Mesendoderm (in vitro differentiated cells): ENCODE data around the gene ENTPD1.
"Not testable (repeated sequence)": the region's sequence is repeated elsewhere in the genome, so short reads cannot be mapped to it uniquely, and the experiment has no call there.

Experiments used
- DNase-seq: peaks from one replicate; pipeline ENCODE4 v3.0.0; 2013
- H2AK5ac ChIP-seq: 2 replicates; pipeline ENCODE4 v1.6.1; 2013; ENCODE audit warnings: low read length, inconsistent platforms
- H2BK120ac ChIP-seq: 2 replicates; pipeline ENCODE4 v1.6.1; 2013; ENCODE audit warnings: low read depth, mild to moderate bottlenecking, low read length, moderate library complexity, mixed read lengths
- H2BK15ac ChIP-seq: replicated peaks from 2 replicates; pipeline ENCODE4 v1.6.1; 2013; ENCODE audit warnings: low read depth, mild to moderate bottlenecking, moderate library complexity
- H2BK5ac ChIP-seq: 2 replicates; pipeline ENCODE4 v1.6.1; 2013; ENCODE audit warnings: low read length, inconsistent platforms
- H3K18ac ChIP-seq: 2 replicates; pipeline ENCODE4 v1.6.1; 2013; ENCODE audit warnings: mild to moderate bottlenecking, low read length, mixed read lengths
- H3K23ac ChIP-seq: one replicate; pipeline ENCODE4 v1.6.1; 2013; ENCODE audit warnings: low read length
- H3K27ac ChIP-seq: 2 replicates; pipeline ENCODE4 v1.5.1; 2013; ENCODE audit warnings: low read depth, mild to moderate bottlenecking, inconsistent platforms, low read length, moderate library complexity
- H3K27me3 ChIP-seq: 2 replicates; pipeline ENCODE4 v1.6.1; 2013; ENCODE audit warnings: low read length, control low read depth, mild to moderate bottlenecking, inconsistent platforms; ENCODE audit not compliant: insufficient read depth, poor library complexity
- H3K36me3 ChIP-seq: 2 replicates; pipeline ENCODE4 v1.6.1; 2013; ENCODE audit warnings: low read length, inconsistent platforms; ENCODE audit not compliant: control insufficient read depth, insufficient read depth
- H3K4ac ChIP-seq: one replicate; pipeline ENCODE4 v1.6.1; 2013; ENCODE audit warnings: low read depth, mild to moderate bottlenecking, low read length, moderate library complexity
- H3K4me1 ChIP-seq: 2 replicates; pipeline ENCODE4 v1.6.1; 2013; ENCODE audit warnings: low read depth, low read length, inconsistent platforms; ENCODE audit not compliant: control insufficient read depth
- H3K4me2 ChIP-seq: 2 replicates; pipeline ENCODE4 v1.6.1; 2013; ENCODE audit warnings: low read length
- H3K4me3 ChIP-seq: 2 replicates; pipeline ENCODE4 v1.5.1; 2013; ENCODE audit warnings: mild to moderate bottlenecking, low read length
- H3K56ac ChIP-seq: one replicate; pipeline ENCODE4 v1.6.1; 2013; ENCODE audit warnings: low read length
- H3K79me1 ChIP-seq: 2 replicates; pipeline ENCODE4 v1.6.1; 2013; ENCODE audit warnings: low read length, inconsistent platforms
- H3K79me2 ChIP-seq: 2 replicates; pipeline ENCODE4 v1.6.1; 2013; ENCODE audit warnings: mild to moderate bottlenecking, low read length; ENCODE audit not compliant: control insufficient read depth, insufficient read depth
- H3K9ac ChIP-seq: 2 replicates; pipeline ENCODE4 v1.6.1; 2013; ENCODE audit warnings: low read length, inconsistent platforms
- H4K5ac ChIP-seq: one replicate; pipeline ENCODE4 v1.6.1; 2013; ENCODE audit warnings: low read length
- H4K8ac ChIP-seq: one replicate; pipeline ENCODE4 v1.6.1; 2013; ENCODE audit warnings: low read depth, mild to moderate bottlenecking, control low read depth, low read length, moderate library complexity
- WGBS: extraction: QIAGEN DNeasy Blood & Tissue Kit; methylation state at CpG from one replicate; pipeline ENCODE4 v1.1.7; 2013; ENCODE audit warnings: low lambda C conversion rate, missing lambda C conversion rate; ENCODE audit not compliant: insufficient coverage; ENCODE audit errors: extremely low coverage; 5-methylcytosine and 5-hydroxymethylcytosine counted together

Gene ENTPD1

DNA sequence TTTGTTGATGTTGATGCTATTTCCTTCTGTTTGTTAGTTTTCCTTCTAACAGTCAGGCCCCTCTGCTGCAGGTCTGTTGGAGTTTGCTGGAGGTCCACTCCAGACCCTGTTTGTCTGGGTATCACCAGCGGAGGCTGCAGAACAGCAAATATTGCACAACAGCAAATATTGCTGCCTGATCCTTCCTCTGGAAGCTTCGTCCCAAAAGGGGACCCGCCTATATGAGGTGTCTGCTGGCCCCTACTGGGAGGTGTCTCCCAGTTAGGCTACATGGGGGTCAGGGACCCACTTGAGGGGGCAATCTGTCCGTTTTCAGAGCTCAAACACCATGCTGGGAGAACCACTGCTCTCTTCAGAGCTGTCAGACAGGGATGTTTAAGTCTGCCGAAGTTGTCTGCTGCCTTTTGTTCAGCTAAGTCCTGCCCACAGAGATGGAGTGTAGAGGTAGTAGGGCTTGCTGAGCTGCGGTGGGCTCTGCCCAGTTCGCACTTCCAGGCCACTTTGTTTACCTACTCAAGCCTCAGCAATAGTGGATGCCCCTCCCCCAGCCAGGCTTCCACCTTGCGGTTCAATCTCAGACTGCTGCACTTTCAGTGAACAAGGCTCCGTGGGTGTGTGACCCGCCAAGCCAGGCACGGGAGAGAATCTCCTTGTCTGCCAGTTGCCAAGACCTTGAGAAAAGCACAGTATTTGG lies 50.9 kb downstream of the ENTPD1 start:
- H3K79me1 ChIP-seq, H3K27ac ChIP-seq: not testable (repeated sequence)

DNA sequence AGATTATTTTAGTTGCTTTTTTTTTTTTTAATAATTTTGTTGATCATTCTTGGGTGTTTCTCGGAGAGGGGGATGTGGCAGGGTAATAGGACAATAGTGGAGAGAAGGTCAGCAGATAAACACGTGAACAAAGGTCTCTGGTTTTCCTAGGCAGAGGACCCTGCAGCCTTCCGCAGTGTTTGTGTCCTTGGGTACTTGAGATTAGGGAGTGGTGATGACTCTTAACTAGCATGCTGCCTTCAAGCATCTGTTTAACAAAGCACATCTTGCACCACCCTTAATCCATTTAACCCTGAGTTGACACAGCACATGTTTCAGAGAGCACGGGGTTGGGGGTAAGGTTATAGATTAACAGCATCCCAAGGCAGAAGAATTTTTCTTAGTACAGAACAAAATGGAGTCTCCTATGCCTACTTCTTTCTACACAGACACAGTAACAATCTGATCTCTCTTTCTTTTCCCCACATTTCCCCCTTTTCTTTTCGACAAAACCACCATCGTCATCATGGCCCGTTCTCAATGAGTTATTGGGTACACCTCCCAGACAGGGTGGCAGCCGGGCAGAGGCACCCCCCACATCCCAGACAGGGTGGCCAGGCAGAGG lies 52.8 kb downstream of the ENTPD1 start:
- not testable (repeated sequence) for H3K9ac ChIP-seq, H3K27ac ChIP-seq, H3K23ac ChIP-seq, H3K36me3 ChIP-seq, DNase-seq, H3K4me3 ChIP-seq, H2BK120ac ChIP-seq, H3K56ac ChIP-seq, H3K18ac ChIP-seq, H4K8ac ChIP-seq, H3K27me3 ChIP-seq, H3K79me2 ChIP-seq, H2BK15ac ChIP-seq, H2BK5ac ChIP-seq, H3K4me2 ChIP-seq, H3K79me1 ChIP-seq, H4K5ac ChIP-seq, H3K4ac ChIP-seq, H2AK5ac ChIP-seq, H3K4me1 ChIP-seq
- WGBS: no CpG with 5 or more reads among the region's 8 CpGs

More for the DNA sequence above, 50.9 kb downstream of the ENTPD1 start:
- H3K4me1 ChIP-seq, H3K27me3 ChIP-seq, H3K4me3 ChIP-seq, DNase-seq, H3K79me2 ChIP-seq, H4K5ac ChIP-seq, H2AK5ac ChIP-seq, H2BK15ac ChIP-seq, H3K9ac ChIP-seq, H2BK120ac ChIP-seq, H3K18ac ChIP-seq, H3K36me3 ChIP-seq, H3K4me2 ChIP-seq, H3K23ac ChIP-seq, H2BK5ac ChIP-seq, H3K4ac ChIP-seq, H3K56ac ChIP-seq, H4K8ac ChIP-seq: not testable (repeated sequence)
- WGBS: no CpG with 5 or more reads among the region's 11 CpGs

DNA sequence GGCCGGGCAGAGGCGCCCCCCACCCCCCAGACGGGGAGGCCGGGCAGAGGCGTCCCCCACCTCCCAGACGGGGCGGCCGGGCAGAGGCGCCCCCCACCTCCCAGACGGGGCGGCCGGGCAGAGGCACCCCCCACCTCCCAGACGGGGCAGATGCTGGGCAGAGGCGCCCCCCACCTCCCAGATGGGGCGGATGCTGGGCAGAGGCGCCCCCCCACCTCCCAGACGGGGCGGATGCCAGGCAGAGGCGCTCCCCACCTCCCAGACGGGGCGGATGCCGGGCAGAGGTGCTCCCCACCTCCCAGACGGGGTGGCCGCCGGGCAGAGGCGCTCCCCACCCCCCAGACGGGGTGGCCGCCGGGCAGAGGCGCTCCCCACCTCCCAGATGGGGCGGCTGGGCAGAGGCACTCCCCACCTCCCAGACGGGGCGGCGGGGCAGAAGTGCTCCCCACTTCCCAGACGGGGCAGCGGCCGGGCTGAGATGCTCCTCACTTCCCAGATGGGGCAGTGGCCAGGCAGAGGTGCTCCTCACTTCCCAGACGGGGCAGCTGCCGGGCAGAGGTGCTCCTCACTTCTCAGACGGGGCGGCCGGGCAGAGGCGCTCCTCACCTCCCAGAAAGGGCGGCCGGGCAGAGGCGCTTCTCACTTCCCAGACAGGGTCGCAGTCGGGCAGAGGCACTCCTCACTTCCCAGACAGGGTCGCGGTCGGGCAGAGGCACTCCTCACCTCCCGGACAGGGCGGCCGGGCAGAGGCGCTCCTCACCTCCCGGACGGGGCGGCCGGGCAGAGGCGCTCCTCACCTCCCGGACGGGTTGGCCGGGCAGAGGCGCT lies 53.6 kb downstream of the ENTPD1 start:
- no peak for DNase-seq
- no peak overlapping the region for H3K27ac ChIP-seq
- H2BK5ac ChIP-seq: no peak overlapping the region
- no peak overlapping the region for H2AK5ac ChIP-seq
- H3K18ac ChIP-seq: no peak overlapping the region
- no peak overlapping the region for H3K4ac ChIP-seq
- H3K4me3 ChIP-seq: no peak overlapping the region
- H2BK120ac ChIP-seq: no peak overlapping the region
- H3K79me1 ChIP-seq: no peaks in the 10 kb centered on the region
- no peak overlapping the region for H3K9ac ChIP-seq
- no peak overlapping the region for H3K56ac ChIP-seq
- H4K8ac ChIP-seq: no peak overlapping the region
- no peak overlapping the region for H3K4me2 ChIP-seq
- peaks cover 2% of the 10 kb centered on the region for H3K4me1 ChIP-seq
- H3K23ac ChIP-seq: no peak overlapping the region
- no peaks in the 10 kb centered on the region for H3K36me3 ChIP-seq
- H4K5ac ChIP-seq: no peak overlapping the region
- no peaks in the 10 kb centered on the region for H3K79me2 ChIP-seq
- no peak overlapping the region for H2BK15ac ChIP-seq
- no CpG with 5 or more reads among the region's 64 CpGs for WGBS
- no peaks in the 10 kb centered on the region for H3K27me3 ChIP-seq

DNA sequence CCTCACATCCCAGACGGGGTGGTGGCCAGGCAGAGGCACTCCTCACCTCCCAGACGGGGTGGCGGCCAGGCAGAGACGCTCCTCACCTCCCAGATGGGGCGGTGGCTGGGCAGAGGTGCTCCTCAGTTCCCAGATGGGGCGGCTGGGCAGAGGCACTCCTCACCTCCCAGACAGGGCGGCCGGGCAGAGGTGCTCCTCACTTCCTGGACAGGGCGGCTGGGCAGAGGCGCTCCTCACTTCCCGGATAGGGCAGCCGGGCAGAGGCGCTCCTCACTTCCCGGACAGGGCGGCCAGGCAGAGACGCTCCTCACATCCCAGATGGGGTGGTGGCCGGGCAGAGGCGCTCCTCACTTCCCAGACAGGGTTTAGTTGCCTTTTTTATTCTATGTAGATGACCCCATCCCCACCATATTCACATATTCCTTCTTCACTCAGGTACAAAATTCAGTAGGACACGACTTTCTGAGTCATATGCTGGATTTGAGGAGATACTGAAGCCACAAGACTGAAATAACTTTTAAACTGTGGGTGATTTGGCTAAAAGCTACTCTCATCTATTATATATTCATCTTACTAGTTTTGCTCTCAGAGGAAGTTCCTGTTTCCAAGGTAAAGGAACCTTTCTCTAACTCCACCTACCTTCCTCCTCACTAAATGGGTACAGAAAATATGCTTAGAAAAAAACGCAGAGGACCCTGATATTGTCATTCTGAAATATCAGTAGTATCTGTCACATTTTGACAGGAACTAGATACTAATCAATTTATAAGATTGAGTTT lies 54.4 kb downstream of the ENTPD1 start:
- no peak overlapping the region for H3K4me3 ChIP-seq
- H2AK5ac ChIP-seq: no peak overlapping the region
- no peak overlapping the region for H4K8ac ChIP-seq
- no peak overlapping the region for H2BK120ac ChIP-seq
- no CpG with 5 or more reads among the region's 20 CpGs for WGBS
- no peak overlapping the region for H4K5ac ChIP-seq
- H3K27me3 ChIP-seq: no peaks in the 10 kb centered on the region
- H3K4ac ChIP-seq: no peak overlapping the region
- H3K4me1 ChIP-seq: peaks cover 2% of the 10 kb centered on the region
- no peaks in the 10 kb centered on the region for H3K36me3 ChIP-seq
- no peak overlapping the region for H3K4me2 ChIP-seq
- DNase-seq: no peak
- H2BK15ac ChIP-seq: no peak overlapping the region
- no peak overlapping the region for H3K23ac ChIP-seq
- no peak overlapping the region for H2BK5ac ChIP-seq
- H3K18ac ChIP-seq: no peak overlapping the region
- H3K27ac ChIP-seq: no peak overlapping the region
- H3K79me1 ChIP-seq: no peaks in the 10 kb centered on the region
- no peak overlapping the region for H3K9ac ChIP-seq
- H3K56ac ChIP-seq: no peak overlapping the region
- no peaks in the 10 kb centered on the region for H3K79me2 ChIP-seq

DNA sequence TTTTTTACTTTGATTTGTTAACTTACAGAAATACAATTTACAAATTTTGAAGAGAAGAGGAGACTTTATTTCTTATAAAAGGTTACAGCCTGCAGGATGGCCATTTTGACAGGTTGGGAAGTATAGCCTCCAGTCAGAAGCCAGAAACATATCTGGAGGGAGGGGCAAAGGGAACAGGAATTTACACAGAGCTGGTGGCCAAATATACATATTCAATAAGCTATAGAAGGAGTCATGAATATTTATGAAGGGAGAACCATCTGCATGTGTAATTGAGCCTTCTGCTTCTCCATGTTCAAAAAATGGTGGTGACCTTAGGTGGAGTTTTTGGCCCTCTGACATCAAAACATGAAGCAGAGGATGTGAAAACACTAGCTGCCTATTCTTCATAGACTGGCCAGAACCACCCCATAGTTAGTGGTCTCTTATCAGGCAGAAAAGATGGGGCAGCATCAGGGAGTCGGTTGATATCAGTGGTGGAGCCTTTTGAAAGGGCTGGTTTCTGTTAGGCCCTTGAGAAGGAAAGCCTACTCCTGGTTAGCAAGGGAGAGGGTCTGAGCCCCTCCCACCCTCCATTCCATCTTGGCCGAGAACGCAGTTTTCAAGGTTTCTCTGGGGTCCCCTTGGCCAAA lies 57.2 kb downstream of the ENTPD1 start:
- H2BK120ac ChIP-seq: no peak overlapping the region
- H2BK5ac ChIP-seq: no peak overlapping the region
- no peak overlapping the region for H2BK15ac ChIP-seq
- no peaks in the 10 kb centered on the region for H3K79me1 ChIP-seq
- H3K27ac ChIP-seq: no peak overlapping the region
- no peak overlapping the region for H3K4ac ChIP-seq
- peaks cover 2% of the 10 kb centered on the region for H3K4me1 ChIP-seq
- H2AK5ac ChIP-seq: no peak overlapping the region
- H3K9ac ChIP-seq: no peak overlapping the region
- no peak for DNase-seq
- no peaks in the 10 kb centered on the region for H3K27me3 ChIP-seq
- H3K23ac ChIP-seq: no peak overlapping the region
- no peak overlapping the region for H3K4me2 ChIP-seq
- H3K56ac ChIP-seq: no peak overlapping the region
- H3K79me2 ChIP-seq: no peaks in the 10 kb centered on the region
- H3K4me3 ChIP-seq: no peak overlapping the region
- no peak overlapping the region for H4K5ac ChIP-seq
- H3K36me3 ChIP-seq: no peaks in the 10 kb centered on the region
- no peak overlapping the region for H4K8ac ChIP-seq
- no peak overlapping the region for H3K18ac ChIP-seq
- WGBS: no CpG with 5 or more reads among the region's 3 CpGs
